GM21381 (cell line): Measurements from ENCODE around the gene GNL2.

Experiments
- ATAC-seq: cut with Tn5 transposase; IDR thresholded peaks from one replicate; pipeline ENCODE4 v1.9.1; 2021; ENCODE audit warnings: mild to moderate bottlenecking, moderate library complexity; ENCODE audit not compliant: unreplicated experiment

GNL2 gene

GRCh38 chr1:37517569-37517968, 78.2 kb downstream of the GNL2 start:
- no peak for ATAC-seq
